ENCODE measurements around the gene SHISAL2B.
"Not testable (repeated sequence)": the region's sequence is repeated elsewhere in the genome, so short reads cannot be mapped to it uniquely, and the experiment has no call there.

Gene SHISAL2B

GRCh38 chr5:64700765-64701164, 10.5 kb downstream of the SHISAL2B start:
- DNase-seq (ENCODE audit: low spot score): no peak

DNA sequence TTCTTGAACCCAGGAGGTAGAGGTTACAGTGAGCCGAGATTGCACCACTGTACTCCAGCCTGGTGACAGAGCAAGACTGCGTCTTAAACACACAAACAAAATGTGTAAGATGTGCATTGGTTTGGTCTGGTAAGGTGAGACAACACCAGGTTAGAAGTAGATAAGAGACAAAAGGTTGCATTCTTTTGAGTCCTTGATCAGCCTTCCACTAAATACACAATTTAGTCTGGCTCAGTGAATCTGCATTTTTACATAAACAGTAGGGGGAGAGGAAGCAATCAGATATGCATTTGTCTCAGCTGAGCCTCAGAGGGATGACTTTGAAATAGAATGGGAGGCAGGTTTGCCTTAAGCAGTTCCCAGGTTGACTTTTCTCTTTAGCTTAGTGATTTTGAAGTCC, 15.8 kb downstream of the SHISAL2B start:
- not testable (repeated sequence) for DNase-seq (ENCODE audit: low spot score)

GRCh38 chr5:64707191-64707590, 16.9 kb downstream of the SHISAL2B start:
- no peak for DNase-seq (ENCODE audit: low spot score)

DNA sequence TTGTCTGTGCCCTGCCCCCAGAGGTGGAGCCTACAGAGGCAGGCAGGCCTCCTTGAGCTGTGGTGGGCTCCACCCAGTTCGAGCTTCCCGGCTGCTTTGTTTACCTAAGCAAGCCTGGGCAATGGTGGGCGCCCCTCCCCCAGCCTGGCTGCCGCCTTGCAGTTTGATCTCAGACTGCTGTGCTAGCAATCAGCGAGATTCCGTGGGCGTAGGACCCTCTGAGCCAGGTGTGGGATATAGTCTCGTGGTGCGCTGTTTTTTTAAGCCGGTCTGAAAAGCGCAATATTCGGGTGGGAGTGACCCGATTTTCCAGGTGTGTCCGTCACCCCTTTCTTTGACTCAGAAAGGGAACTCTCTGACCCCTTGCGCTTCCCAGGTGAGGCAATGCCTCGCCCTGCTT, 24.2 kb downstream of the SHISAL2B start:
- DNase-seq (ENCODE audit: low spot score): not testable (repeated sequence)

DNA sequence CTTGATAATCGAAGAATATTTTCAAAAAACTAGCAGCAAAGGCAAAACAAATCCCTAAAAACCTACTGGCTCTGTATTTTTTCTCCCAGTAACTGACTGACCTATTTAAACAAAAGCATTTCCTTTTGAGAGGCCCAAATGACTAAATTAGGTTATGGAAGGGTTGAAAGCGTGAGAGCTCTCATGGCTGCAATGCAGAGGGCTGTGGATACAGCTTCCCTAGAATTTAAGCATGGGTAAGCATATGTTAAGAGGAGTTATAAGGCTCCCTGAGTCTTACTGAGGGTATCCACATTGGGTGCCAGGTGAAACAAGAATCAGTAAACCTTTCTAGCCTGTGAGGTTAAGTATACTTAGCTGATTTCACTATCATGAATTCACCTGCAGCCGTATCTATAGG, 32.3 kb downstream of the SHISAL2B start:
- DNase-seq (ENCODE audit: low spot score): no peak

- no peak for DNase-seq (ENCODE audit: low spot score)
Measured at GRCh38 chr5:64727150-64727549, 36.8 kb downstream of the SHISAL2B start.

- DNase-seq (ENCODE audit: low spot score): no peak
Measured at GRCh38 chr5:64742411-64742810, 52.1 kb downstream of the SHISAL2B start.

DNA sequence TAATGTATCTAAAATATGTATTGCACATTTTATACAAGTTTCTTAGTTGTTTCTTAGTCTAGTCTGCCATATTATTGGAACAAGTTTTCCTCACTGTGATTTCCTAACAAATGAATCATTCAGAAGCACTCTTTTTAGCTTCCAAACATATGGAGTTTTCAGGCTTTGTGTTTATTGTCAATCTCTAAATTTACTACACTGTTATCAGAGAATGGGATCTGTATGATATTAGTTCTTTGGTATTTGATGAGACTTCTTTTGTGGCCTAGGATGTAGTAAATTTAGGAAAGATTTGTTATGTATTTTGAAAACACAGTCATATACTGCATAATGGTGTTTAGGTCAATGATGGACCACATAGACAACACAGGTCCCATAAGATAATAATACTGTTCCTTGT, 52.5 kb downstream of the SHISAL2B start:
- no peak for DNase-seq (ENCODE audit: low spot score)

DNA sequence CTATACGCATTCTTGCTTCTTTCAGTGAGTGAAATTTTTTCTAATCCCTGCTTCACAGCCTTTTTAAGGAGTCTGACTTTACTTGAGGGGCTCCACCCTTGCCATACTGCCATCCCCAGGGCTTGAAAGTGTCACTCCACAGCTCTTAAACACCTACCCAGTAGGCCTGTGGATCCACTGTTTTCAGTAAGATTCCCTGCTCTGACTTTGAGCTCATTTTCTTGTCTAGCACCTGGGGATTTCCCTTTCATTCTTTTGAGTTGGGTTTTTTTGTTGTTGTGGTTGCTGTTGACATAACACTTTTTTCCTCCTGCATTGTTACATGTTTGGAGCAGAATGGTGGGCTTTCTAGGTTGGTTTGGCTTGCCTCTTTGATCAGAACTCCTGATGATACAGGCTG, 54.6 kb downstream of the SHISAL2B start:
- no peak for DNase-seq (ENCODE audit: low spot score)

- DNase-seq (ENCODE audit: low spot score): no peak
Measured at GRCh38 chr5:64746446-64746845, 56.1 kb downstream of the SHISAL2B start.

GRCh38 chr5:64749385-64749784, 59.1 kb downstream of the SHISAL2B start:
- no peak for DNase-seq (ENCODE audit: low spot score)

DNA sequence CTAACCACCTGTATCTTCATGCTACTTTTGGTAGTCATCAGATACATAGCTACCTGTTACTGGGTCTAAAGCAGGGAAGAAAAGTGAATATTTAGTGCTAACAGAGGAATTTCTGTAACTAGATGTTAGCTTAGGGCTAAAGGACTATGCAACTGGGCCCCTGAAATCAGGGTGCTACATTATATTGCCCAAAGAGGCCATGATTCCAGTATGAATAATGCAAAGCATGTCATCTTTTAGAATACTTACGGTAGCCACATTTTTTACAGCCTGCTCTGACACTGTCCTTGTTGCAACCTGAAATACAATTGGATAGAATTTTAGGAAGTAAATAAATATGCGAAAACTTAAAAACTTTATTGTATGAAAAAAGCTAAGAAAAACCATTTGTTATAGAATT, 63.8 kb downstream of the SHISAL2B start:
- no peak for DNase-seq (ENCODE audit: low spot score)

DNA sequence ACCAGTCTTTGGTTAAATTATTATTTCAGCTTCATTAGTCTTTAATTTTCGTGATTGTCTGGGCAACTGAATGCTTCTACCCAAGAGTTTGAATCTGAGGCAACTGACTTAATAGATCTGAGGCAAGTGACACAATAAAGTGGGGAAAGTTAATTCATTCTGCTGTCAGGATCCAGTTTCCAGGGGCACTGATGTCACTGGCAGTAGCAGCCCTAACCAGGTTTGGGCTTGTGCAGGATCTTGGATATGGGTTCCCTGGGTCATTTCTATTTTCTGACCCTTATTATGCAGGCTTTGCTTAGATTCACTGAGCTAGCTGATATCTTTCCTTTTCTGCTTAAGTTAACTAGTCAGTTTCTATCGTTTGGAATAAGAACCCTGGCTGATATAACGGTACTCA, 68.6 kb downstream of the SHISAL2B start:
- DNase-seq (ENCODE audit: low spot score): no peak

DNA sequence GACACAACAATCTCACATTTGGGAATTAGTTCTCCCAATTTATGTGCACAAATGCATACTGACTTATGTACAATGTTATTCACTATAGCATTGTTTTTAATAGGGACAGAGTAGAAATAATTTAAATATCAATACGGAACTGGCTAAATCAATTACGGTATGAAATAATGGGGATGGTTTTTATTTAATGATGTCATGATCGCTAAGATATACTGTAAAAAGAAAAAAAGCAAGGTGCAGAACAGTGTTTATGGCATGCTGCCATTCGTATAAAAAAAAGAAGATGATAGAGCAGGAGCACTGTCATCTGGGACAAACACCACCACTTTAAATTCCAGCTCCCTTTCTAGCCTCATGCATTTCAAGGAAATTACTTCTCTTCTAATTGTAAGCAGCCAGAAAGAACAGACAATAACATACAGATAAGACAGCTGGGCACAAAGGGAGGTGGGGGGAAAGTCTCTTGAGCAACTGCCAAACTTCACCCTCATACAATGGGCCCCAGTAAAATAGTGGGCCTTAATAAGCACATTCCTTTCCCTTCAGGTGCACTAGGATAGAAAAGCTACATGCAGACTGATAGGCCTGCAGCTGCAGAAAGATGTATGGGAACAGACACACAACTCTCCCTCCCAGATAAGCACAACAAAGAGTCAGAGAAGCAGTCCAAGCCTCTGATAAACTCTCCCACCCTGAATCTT, 69.8 kb downstream of the SHISAL2B start:
- no peak for DNase-seq (ENCODE audit: low spot score)

GRCh38 chr5:64763948-64764503, 73.7 kb downstream of the SHISAL2B start:
- DNase-seq (ENCODE audit: low spot score): no peak

DNA sequence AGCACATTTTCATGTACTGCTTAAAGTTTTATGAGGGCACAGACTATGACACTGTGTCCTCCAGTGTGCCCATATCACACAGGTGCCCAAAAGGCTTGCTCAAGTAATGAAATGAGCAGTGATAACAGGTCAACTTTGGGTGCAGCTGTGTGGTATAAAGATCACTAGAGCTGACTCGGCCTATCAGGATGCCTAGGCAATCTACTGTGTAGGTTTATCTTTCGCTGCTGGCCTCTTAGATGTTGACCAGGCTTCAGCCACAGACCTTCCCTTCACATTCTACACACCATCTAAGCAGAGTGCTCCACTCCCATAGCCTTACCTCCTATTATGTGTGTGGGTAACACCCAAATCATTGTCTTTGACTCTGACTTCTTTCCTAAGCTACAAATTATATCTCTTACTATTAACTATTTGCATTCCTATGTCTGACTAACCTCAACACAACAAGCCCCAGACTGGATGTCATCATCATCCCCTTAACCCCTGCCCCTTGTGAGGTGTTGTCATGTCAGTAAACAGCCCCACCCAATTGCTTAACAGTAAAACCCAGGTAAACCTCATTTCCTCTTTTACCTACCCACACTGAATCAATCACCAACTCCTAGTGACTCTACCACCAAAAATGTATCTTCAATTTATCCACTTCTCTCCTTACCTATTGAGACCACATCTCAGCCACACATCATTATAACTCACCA, 75.7 kb downstream of the SHISAL2B start:
- DNase-seq (ENCODE audit: low spot score): no peak

- no peak for DNase-seq (ENCODE audit: low spot score)
Measured at GRCh38 chr5:64766941-64767340, 76.6 kb downstream of the SHISAL2B start.
